Measurements from ENCODE around the gene PIGZ. TPM values are rescaled to one million over a fixed set of nuclear protein-coding genes. Genes with fewer than 3 reads are reported as not detected.
A peak's percentile ranks its signal among the peaks of the same experiment; 100 is the strongest.

Gene PIGZ
- total RNA-seq, 1 experiment from 2014 or later, result 1.4 TPM

DNA sequence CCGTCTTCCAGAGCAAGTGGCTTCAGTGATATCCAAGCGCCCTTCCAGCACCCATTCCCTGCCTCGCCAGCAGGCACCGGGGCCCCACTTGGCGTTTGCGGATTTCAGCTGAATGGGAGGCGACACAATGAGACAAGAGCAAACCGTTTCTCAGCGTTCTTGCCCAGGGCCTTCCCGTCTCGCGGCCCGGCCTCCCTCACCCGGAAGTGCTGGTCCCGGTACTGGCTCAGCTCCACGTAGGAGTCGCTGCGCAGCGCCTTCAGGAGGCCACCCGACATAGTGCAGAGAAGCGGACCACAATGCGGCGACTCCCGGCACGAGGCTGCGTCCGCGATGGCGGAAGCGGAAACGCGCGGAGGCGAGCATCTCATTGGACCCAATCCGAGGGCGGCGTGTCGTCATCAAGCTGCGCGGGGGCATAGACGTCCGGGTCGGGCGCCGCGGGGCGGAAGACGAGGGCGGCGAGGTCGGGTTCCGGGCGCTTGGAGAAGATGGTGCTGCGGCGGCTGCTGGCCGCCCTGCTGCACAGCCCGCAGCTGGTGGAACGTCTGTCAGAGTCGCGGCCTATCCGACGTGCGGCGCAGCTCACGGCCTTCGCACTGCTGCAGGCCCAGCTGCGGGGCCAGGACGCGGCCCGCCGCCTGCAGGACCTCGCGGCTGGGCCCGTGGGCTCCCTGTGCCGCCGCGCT, 26.3 kb downstream of the PIGZ start, which contains the start of gene NCBP2 (continued):
- TF ChIP-seq YY1 (IDR thresholded peaks at IDR 0.05; ENCODE audit: extremely low read depth, insufficient replicate concordance, low read depth, low read length), result peak; percentile 88
- TF ChIP-seq, protein P1, sequence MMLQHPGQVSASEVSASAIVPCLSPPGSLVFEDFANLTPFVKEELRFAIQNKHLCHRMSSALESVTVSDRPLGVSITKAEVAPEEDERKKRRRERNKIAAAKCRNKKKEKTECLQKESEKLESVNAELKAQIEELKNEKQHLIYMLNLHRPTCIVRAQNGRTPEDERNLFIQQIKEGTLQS (IDR thresholded peaks at IDR 0.05), result no peak
- peak; percentile 95; the same call in 1 of the 2 replicates for TF ChIP-seq CBX3 (IDR thresholded peaks at IDR 0.05; ENCODE audit: low read depth)
- TF ChIP-seq ZFX (IDR thresholded peaks at IDR 0.05), result peak; percentile 95
- TF ChIP-seq, protein P2, sequence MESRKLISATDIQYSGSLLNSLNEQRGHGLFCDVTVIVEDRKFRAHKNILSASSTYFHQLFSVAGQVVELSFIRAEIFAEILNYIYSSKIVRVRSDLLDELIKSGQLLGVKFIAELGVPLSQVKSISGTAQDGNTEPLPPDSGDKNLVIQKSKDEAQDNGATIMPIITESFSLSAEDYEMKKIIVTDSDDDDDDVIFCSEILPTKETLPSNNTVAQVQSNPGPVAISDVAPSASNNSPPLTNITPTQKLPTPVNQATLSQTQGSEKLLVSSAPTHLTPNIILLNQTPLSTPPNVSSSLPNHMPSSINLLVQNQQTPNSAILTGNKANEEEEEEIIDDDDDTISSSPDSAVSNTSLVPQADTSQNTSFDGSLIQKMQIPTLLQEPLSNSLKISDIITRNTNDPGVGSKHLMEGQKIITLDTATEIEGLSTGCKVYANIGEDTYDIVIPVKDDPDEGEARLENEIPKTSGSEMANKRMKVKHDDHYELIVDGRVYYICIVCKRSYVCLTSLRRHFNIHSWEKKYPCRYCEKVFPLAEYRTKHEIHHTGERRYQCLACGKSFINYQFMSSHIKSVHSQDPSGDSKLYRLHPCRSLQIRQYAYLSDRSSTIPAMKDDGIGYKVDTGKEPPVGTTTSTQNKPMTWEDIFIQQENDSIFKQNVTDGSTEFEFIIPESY (IDR thresholded peaks at IDR 0.05; ENCODE audit: extremely low read depth, insufficient replicate concordance, low read length), result peak; percentile 68
- TF ChIP-seq POLR2AphosphoS5 (IDR thresholded peaks at IDR 0.05; ENCODE audit: low read depth, low read length), result peak; percentile 89
- TF ChIP-seq FOSL1 (IDR thresholded peaks at IDR 0.05; ENCODE audit: low read depth), result no peak
- TF ChIP-seq, protein P3, sequence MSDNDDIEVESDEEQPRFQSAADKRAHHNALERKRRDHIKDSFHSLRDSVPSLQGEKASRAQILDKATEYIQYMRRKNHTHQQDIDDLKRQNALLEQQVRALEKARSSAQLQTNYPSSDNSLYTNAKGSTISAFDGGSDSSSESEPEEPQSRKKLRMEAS (IDR thresholded peaks at IDR 0.05), result peak; percentile 99
- TF ChIP-seq ELF1 (IDR thresholded peaks at IDR 0.05; ENCODE audit: borderline replicate concordance, low read depth), result peak; percentile 97
- peak; percentile 95 for TF ChIP-seq SIN3A (IDR thresholded peaks at IDR 0.05; ENCODE audit: low read depth)
- peak; percentile 54; the same call in 1 of the 2 replicates for TF ChIP-seq EGR1 (IDR thresholded peaks at IDR 0.05; ENCODE audit: low read depth)
- peak; percentile 57 for TF ChIP-seq RAD21 (IDR thresholded peaks at IDR 0.05; ENCODE audit: low read depth)
- TF ChIP-seq TCF7L2 (IDR thresholded peaks at IDR 0.05; ENCODE audit: borderline replicate concordance, extremely low read depth, insufficient read depth, insufficient read length), result peak; percentile 31
- peak; percentile 64 for TF ChIP-seq POLR2A (IDR thresholded peaks at IDR 0.05; ENCODE audit: borderline replicate concordance, extremely low read depth, insufficient read depth, insufficient read length)
- TF ChIP-seq SP1 (IDR thresholded peaks at IDR 0.05; ENCODE audit: low read depth), result peak; percentile 92

Measured in HCT116 (cell line).